GM18867 (cell line): ENCODE data around the gene NOXO1.

ENCODE experiments used
- ATAC-seq: cut with Tn5 transposase; IDR thresholded peaks from one replicate; pipeline ENCODE4 v1.9.1; 2021; ENCODE audit warnings: mild to moderate bottlenecking, moderate library complexity; ENCODE audit not compliant: unreplicated experiment

Gene NOXO1

GRCh38 chr16:1980030-1980769 lies 1.1 kb downstream of the NOXO1 start:
- no peak for ATAC-seq

- ATAC-seq, result no peak
These were observed 1.8 kb downstream of the NOXO1 start for GRCh38 chr16:1979271-1980029.

GRCh38 chr16:1978476-1979120 lies 2.7 kb downstream of the NOXO1 start:
- ATAC-seq, result no peak

- no peak for ATAC-seq
These were observed 3.4 kb downstream of the NOXO1 start for GRCh38 chr16:1977875-1978268.

- no peak for ATAC-seq
These were observed 4.1 kb downstream of the NOXO1 start for GRCh38 chr16:1976951-1977874.

GRCh38 chr16:1976216-1976520 lies 5.1 kb downstream of the NOXO1 start:
- no peak for ATAC-seq

- ATAC-seq, result no peak
These were observed 5.6 kb downstream of the NOXO1 start for GRCh38 chr16:1975432-1976215.

GRCh38 chr16:1974157-1975070 lies 6.9 kb downstream of the NOXO1 start:
- ATAC-seq, result no peak

- ATAC-seq, result no peak
These were observed 7.7 kb downstream of the NOXO1 start for GRCh38 chr16:1973461-1974156.

- ATAC-seq, result no peak
These were observed 8.8 kb downstream of the NOXO1 start for GRCh38 chr16:1972490-1972877.

GRCh38 chr16:1971796-1972489 lies 9.3 kb downstream of the NOXO1 start, which contains the start of gene TBL3:
TBL3 (plus strand) TSS chr16:1972053; CDS start chr16:1972165, 112 bp downstream.
- peak; percentile 81 for ATAC-seq

GRCh38 chr16:1968146-1968953 lies 12.9 kb downstream of the NOXO1 start:
- ATAC-seq, result no peak

- no peak for ATAC-seq
These were observed 14.8 kb downstream of the NOXO1 start, which contains the start of gene RNF151 for GRCh38 chr16:1966460-1966859. RNF151 (plus strand) TSS chr16:1966856; CDS start chr16:1966882, 26 bp downstream.

- ATAC-seq, result no peak
These were observed 15.8 kb downstream of the NOXO1 start for GRCh38 chr16:1965396-1966001.

- peak; percentile 83 for ATAC-seq
These were observed 16.5 kb downstream of the NOXO1 start, which contains the start of gene RPS2 for GRCh38 chr16:1964506-1965395. RPS2 (minus strand) TSS chr16:1964826; CDS start chr16:1964625, 201 bp downstream.
